Activated B cell treated with CpG ODN at 0.5 μM for 24 hours (primary cell): Measurements from ENCODE around the gene MED23. TPM values are rescaled to one million over a fixed set of nuclear protein-coding genes. Genes with fewer than 3 reads are reported as not detected.

Experiments used
- ATAC-seq: fragments of 200-7000 bp; cut with Tn5 transposase; one replicate; pipeline ENCODE4 v1.10.0; 2021; ENCODE audit warnings: low read depth, mild to moderate bottlenecking, moderate library complexity
- CTCF ChIA-PET: fragments of 350-600 bp; sonication (Branson Sonifier 250); formaldehyde crosslinking; loops from one replicate; lab custom pipeline; 2021; ENCODE audit warnings: antibody characterized with exemption; lab: Charles Lee
- POLR2A ChIA-PET: fragments of 350-600 bp; sonication (Branson Sonifier 250); formaldehyde crosslinking; loops from one replicate; lab custom pipeline; 2021; ENCODE audit warnings: antibody characterized with exemption; lab: Charles Lee
- DNase-seq: peaks from one replicate; pipeline ENCODE4 v3.0.0; 2022
- H3K27ac Mint-ChIP-seq: one replicate; pipeline ENCODE4 v1.8.0; 2020; ENCODE audit warnings: mixed read lengths
- H3K27me3 Mint-ChIP-seq: one replicate; pipeline ENCODE4 v1.8.0; 2021; ENCODE audit warnings: mixed read lengths
- H3K36me3 Mint-ChIP-seq: one replicate; pipeline ENCODE4 v1.8.0; 2021; ENCODE audit warnings: low read depth, mixed read lengths
- H3K4me1 Mint-ChIP-seq: one replicate; pipeline ENCODE4 v1.8.0; 2021; ENCODE audit warnings: mixed read lengths
- H3K4me3 Mint-ChIP-seq: one replicate; pipeline ENCODE4 v1.8.0; 2020; ENCODE audit warnings: mild to moderate bottlenecking, mixed read lengths
- H3K9me3 Mint-ChIP-seq: one replicate; pipeline ENCODE4 v1.8.0; 2020; ENCODE audit warnings: mixed read lengths
- intact Hi-C: fragments of 100-400 bp; cut with micrococcal nuclease; formaldehyde crosslinking; loops from one replicate; pipeline ENCODE4 v1.15.1; 2024
- total RNA-seq: library from RNA; stranded (reverse); gene quantifications from 2 replicates; pipeline ENCODE4 v1.2.3, GENCODE V29; 2022
- TF ChIP-seq, protein P1 (sequence below): fragments of 200-600 bp; IDR thresholded peaks from one replicate; pipeline ENCODE4 v1.8.0; 2022; ENCODE audit warnings: antibody characterized with exemption, mild to moderate bottlenecking

MED23 gene
- total RNA-seq, 1 donor from 2014 or later, result 51.0 TPM

GRCh38 chr6:131642565-131642964, 14.5 kb upstream of the MED23 start:
- no peak for DNase-seq
- no peak for ATAC-seq
- intact Hi-C loops, result no loop called here
- Mint-ChIP-seq H3K9me3 (no peaks in the 10 kb centered on the region), H3K36me3 (no peaks in the 10 kb centered on the region), H3K27me3 (peaks cover 7% of the 10 kb centered on the region), H3K27ac (no peak overlapping the region), H3K4me1 (no peaks in the 10 kb centered on the region), H3K4me3 (no peak overlapping the region)
- POLR2A ChIA-PET, result no interaction called here
- CTCF ChIA-PET, result interaction anchor here (2.0 kb wide), 1 partner anchor 14 kb away, joined by 5 read pairs; the partner anchor contains the start of gene MED23
- TF ChIP-seq, protein P1, sequence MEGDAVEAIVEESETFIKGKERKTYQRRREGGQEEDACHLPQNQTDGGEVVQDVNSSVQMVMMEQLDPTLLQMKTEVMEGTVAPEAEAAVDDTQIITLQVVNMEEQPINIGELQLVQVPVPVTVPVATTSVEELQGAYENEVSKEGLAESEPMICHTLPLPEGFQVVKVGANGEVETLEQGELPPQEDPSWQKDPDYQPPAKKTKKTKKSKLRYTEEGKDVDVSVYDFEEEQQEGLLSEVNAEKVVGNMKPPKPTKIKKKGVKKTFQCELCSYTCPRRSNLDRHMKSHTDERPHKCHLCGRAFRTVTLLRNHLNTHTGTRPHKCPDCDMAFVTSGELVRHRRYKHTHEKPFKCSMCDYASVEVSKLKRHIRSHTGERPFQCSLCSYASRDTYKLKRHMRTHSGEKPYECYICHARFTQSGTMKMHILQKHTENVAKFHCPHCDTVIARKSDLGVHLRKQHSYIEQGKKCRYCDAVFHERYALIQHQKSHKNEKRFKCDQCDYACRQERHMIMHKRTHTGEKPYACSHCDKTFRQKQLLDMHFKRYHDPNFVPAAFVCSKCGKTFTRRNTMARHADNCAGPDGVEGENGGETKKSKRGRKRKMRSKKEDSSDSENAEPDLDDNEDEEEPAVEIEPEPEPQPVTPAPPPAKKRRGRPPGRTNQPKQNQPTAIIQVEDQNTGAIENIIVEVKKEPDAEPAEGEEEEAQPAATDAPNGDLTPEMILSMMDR, result no peak

DNA sequence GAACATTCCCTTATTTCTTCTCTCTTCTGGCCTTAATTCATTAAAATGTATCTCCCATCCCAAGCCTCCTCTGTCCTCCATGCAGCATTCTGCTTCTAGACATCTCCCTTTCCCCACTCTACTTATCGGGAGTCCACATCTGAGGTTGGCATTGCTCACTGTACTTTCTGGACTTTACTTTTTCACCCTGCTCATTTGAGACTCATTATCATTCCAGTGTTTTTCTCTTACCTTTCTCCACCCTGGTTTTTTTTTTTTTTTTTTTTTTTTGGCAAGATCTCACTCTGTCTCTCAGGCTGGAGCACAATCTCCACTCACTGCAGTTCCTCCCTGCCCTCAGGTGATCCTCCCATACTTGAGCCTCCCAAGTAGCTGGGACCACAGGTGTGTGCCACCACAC, 13.5 kb upstream of the MED23 start:
- DNase-seq, result no peak
- Mint-ChIP-seq H3K4me1 (no peaks in the 10 kb centered on the region), H3K9me3 (no peaks in the 10 kb centered on the region), H3K4me3 (no peak overlapping the region), H3K27me3 (peaks cover 7% of the 10 kb centered on the region), H3K27ac (no peak overlapping the region), H3K36me3 (no peaks in the 10 kb centered on the region)
- CTCF ChIA-PET, result interaction anchor here (2.0 kb wide), 1 partner anchor 13 kb away, joined by 5 read pairs; the partner anchor contains the start of gene MED23
- TF ChIP-seq, protein P1, result no peak
- intact Hi-C loops, result no loop called here
- ATAC-seq, result no peak
- POLR2A ChIA-PET, result no interaction called here

DNA sequence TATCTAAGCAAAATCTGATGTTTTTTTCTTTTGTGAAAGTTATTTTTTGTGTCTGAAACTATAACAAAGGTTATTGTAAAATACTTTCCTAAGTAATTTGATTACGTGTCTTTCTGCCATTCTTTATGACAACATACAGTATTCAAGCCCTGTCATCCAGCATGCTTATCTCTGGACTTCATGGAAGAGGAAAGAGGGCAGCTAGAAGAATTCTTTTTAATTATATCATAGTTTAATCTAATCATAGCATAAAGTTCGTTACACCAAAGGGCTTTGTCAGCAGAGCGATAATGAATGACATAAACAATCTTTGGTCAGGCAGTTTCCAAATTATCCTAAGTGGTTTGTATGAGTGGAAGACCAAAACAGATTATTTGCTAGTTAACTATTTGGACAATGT, 12.5 kb upstream of the MED23 start:
- ChIA-PET CTCF (no interaction called here), POLR2A (interaction anchor here (0.6 kb wide), 1 partner anchor 16 kb away, joined by 3 read pairs; no protein-coding TSS in a partner anchor)

DNA sequence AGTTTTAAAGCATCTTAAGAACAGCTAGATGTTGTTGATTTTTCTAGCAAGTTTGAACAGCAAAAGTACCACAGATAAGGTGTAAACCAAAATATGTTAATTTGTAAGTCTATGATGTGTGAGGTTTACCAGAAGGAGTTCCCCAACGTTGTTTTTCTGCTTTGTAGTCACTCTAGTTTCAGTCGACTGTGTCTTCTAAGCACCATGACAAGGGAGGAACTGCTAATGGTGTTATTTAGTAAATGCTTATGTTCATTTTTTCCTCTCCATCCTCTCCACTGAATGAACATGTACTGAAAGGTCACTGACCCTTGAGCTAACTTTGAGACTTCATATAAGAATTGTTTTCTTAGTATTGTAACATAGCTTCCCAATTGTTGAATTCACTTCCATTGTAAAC, 12.1 kb upstream of the MED23 start:
- ATAC-seq (no peak), DNase-seq (no peak)
- Mint-ChIP-seq H3K4me3 (no peak overlapping the region), H3K27me3 (peaks cover 7% of the 10 kb centered on the region), H3K4me1 (peaks cover 14% of the 10 kb centered on the region), H3K36me3 (no peaks in the 10 kb centered on the region), H3K27ac (no peak overlapping the region), H3K9me3 (no peaks in the 10 kb centered on the region)
- TF ChIP-seq, protein P1, result no peak
- intact Hi-C loops, result no loop called here
- POLR2A ChIA-PET, result interaction anchor here (0.6 to 0.9 kb wide), 2 partner anchors 13 to 17 kb away, joined by 3 to 5 read pairs; no protein-coding TSS in a partner anchor
- CTCF ChIA-PET, result interaction anchor here (2.4 kb wide), 1 partner anchor 12 kb away, joined by 12 read pairs; the partner anchor contains the start of gene MED23

More for the DNA sequence above, 12.5 kb upstream of the MED23 start:
- DNase-seq (no peak), ATAC-seq (no peak)
- TF ChIP-seq, protein P1, result no peak
- H3K4me3 Mint-ChIP-seq, result no peak overlapping the region
- intact Hi-C loops, result no loop called here
- peaks cover 9% of the 10 kb centered on the region for H3K4me1 Mint-ChIP-seq
- peaks cover 7% of the 10 kb centered on the region for H3K27me3 Mint-ChIP-seq
- no peaks in the 10 kb centered on the region for H3K36me3 Mint-ChIP-seq
- no peak overlapping the region for H3K27ac Mint-ChIP-seq
- no peaks in the 10 kb centered on the region for H3K9me3 Mint-ChIP-seq

GRCh38 chr6:131638013-131638412, 10.0 kb upstream of the MED23 start:
- Mint-ChIP-seq H3K27ac (no peak overlapping the region), H3K4me1 (peaks cover 17% of the 10 kb centered on the region), H3K9me3 (no peaks in the 10 kb centered on the region), H3K27me3 (peaks cover 8% of the 10 kb centered on the region), H3K4me3 (no peak overlapping the region), H3K36me3 (no peaks in the 10 kb centered on the region)
- POLR2A ChIA-PET, result no interaction called here
- TF ChIP-seq, protein P1, result no peak
- ATAC-seq, result no peak
- intact Hi-C loops, result no loop called here
- no peak for DNase-seq
- CTCF ChIA-PET, result interaction anchor here (2.4 kb wide), 1 partner anchor 9 kb away, joined by 12 read pairs; the partner anchor contains the start of gene MED23
